Head of caudate nucleus (tissue), 42 donors: Measurements from ENCODE around the gene HELZ.
"Not testable (repeated sequence)": the region's sequence is repeated elsewhere in the genome, so short reads cannot be mapped to it uniquely, and the experiment has no call there.

Source experiments
- DNase-seq, 42 donors: peaks; one replicate each; pipeline versions ENCODE4 v3.0.0 to v3.0.0-alpha.2; 2020 to 2021; ENCODE audit warnings: mixed read lengths in 7 of 42
- intact Hi-C: fragments of 100-400 bp; cut with DNase I; formaldehyde crosslinking; loops from one replicate; pipeline ENCODE4 v1.15.0; 2022

Gene HELZ

DNA sequence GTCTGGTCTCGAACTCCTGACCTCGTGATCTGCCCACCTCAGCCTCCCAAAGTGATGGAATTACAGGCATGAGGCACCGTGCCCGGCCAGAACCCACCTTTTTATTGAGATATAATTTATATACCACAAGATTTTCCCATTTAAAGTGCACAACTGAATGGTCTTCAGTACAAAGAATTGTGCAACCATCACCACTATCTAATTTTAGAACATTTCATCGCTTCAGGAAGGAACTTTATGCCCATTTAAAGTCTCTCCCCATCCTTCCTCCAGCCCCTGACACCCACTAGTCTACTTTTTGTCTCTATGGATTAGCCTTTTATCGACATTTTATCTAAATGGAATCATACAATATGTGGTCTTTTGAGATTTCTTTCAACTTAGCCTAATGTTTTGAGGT is 25.4 kb upstream of the HELZ start:
- DNase-seq = no peak
- intact Hi-C loops = no loop called here

DNA sequence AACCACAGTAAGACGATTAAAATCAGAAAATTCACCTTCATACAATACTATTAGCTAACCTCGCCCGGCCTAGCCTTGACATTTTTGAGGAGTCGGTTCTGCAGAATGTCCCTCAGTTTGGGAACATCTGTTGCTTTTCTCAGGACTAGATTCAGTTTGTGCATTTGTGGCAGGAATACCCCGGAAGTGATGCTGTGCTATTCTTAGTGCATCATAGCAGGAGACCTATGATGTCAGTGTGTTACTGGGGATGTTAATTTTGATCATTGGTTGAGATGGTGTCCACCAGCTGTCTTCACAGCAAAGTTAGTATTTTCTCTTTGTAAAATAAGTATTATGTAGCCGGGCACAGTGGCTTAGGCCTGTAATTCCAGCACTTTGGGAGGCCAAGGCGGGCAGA is 21.5 kb upstream of the HELZ start:
- DNase-seq = peak in 1 of 42 donors; percentile 11
- intact Hi-C loops = no loop called here

DNA sequence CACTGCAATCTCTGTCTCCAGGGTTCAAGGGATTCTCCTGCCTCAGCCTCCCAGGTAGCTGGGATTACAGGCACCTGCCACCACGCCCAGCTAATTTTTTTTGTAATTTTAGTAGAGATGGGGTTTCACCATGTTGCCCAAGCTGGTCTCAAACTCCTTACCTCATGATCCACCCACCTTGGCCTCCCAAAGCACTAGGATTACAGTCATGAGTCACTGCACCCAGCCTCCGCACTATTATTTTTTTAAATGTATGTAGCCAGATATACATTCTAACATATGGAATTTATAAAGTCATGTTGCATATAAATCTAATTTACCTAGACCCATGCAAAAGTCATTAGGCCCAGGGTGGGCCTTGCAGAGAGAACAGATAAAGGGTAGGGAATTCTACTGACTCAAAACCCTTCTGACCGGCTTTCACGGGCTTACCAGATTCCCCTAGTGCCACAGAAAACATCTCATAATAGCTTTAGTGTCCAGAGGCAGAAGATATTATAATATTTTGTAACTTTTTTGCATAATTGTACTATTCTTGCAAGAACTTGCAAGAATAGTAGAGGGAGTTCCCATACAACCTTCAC is 20.5 kb upstream of the HELZ start:
- intact Hi-C loops = no loop called here
- DNase-seq = peak in 1 of 42 donors; percentile 18

DNA sequence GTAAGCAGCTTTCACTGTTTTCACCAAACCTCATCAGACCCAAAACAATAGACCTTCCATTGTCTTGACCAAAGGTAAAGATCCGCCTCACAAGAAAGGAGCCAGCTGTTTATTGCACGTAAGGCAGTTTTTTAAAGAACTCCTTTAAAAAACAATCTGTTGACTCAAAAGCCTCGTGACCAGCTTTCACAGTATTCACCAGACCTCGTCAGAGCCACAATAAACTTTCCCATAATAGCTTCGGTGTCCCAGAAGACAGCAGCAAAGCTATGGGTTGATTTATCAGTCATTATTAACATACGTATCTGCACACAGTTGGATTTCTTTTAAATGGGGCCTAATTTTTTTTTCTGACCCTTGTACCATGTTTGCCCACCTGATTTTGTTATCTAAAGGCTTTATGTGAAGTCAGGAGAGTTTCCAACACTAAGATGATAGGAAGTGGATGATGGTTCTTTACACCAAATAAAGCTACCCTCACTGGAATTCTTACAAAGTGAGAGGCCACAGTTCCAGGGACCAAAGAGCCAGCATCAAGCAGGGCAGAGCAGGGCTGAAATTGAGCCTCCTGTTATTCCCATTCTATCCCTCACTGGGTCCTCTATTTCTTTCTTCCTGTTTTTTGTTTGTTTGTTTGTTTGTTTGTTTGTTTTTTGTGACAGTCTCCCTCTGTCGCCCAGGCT is 17.6 kb upstream of the HELZ start:
- intact Hi-C loops = no loop called here
- peak in 1 of 42 donors; percentile 2 for DNase-seq

- intact Hi-C loops = no loop called here
- no peak for DNase-seq
These were observed 15.4 kb upstream of the HELZ start for GRCh38 chr17:67260170-67260987.

- intact Hi-C loops = no loop called here
- DNase-seq = peak in 1 of 42 donors; percentile 16
These were observed 13.9 kb upstream of the HELZ start for GRCh38 chr17:67258821-67259468.

DNA sequence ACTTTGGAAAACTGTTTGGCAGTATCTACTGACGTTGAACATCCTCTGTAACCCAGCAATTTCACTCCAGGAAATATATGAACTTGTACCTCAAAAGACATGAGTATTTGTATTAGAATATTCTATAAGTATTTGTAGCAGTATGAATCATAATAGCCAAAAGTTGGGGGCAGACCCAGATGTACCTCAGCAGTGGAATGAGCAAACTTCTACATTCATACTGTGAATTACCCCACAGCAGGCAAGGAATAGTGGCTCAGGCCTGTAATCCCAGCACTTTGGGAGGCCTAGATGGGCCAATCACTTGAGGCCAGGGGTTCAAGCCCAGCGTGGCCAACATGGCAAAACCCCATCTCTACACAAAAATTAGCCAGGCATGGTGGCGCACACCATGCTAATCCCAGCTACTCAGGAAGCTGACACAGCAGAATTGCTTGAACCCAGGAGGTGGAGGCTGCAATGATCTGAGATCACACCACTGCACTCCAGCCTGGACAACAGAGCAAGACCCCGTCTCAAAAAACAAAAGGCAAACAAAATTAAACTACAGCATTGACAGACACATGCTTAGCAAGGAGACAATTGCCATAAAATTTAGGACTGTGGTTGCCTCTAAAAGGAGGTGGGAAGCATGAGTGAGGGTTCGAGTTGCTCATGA is 11.2 kb upstream of the HELZ start:
- no peak for DNase-seq
- intact Hi-C loops = no loop called here

DNA sequence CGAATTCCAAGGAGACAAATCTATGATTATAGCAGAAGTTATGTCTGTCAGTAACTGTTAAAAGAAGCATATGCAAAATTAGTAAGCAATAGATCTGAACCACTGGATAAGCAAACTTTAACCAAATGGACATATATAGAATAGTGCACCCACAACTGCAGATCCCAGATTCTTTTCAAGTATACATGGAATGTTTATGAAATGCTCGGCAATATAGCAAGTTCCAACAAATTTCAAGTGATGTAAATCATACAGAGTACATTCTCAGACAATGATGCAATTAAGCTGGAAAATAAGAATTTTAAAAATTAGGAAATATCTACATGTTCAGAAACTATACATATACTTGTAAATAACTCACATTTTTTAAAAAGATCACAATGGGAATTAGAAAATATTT is 8.4 kb upstream of the HELZ start:
- no peak for DNase-seq

GRCh38 chr17:67251586-67251985 is 6.6 kb upstream of the HELZ start:
- DNase-seq, intact Hi-C loops: not testable (repeated sequence)

More for the DNA sequence above, 8.4 kb upstream of the HELZ start:
- intact Hi-C loops = no loop called here

DNA sequence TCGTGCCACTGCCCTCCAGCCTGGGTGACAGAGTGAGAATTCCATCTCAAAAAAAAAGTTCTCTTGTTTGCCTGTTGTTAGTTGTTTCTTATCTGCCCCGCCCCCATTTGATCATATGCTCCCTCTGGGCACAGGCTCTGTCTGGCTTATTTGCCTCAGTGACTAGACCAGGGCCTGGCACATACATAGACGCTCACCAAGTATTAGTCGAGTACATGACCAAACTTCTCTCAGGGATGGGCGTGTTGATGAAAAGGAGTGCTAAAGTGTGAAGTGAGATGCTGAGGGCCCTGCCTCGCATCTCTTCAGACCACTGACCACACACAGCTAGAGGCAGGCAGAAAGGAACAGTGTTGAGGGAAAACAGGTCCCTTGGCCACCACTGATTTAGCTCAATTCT is 3.3 kb upstream of the HELZ start:
- no peak for DNase-seq
- intact Hi-C loops = no loop called here

- no peak for DNase-seq
- intact Hi-C loops = no loop called here
These were observed 2.5 kb upstream of the HELZ start for GRCh38 chr17:67247416-67247900.

DNA sequence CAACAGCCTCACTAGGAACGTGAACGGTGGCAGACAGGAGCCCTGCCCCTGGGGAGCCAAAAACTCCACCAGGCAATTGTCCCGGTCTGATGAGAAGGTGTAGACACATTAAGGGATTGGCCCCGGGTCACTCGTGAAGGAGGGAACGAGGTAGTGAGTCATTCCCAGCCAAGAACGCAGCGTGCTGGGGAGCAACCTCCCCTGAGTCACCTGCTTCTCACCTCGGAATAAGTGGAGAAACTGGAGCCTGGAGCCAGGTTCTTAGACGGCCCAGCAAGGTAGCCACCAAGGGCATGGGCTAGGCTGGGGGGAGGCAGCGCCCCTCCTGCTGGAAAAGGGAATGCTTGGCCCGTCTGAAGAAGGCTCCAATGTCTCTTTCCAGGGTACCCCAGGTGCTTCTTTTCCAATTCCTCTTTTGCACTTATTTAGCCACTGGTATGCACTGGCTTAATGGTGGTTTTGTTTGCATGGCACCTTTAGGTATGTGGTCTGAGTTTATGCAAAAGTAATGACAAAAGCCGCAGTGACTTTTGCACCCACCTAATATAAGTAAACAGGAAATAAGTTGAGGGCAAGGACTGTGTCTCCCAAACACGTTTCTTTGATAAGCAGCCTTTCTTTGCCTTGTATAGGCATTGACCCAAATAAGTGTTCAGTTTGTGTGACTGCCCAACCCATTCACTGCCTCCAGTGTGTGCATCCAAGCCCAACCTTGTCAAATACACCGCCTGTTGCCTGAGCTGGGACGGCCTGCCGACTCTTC is 1.8 kb upstream of the HELZ start:
- DNase-seq = peak in 40 of 42 donors; percentile 15 to 76 (median 45)
- intact Hi-C loops = no loop called here

DNA sequence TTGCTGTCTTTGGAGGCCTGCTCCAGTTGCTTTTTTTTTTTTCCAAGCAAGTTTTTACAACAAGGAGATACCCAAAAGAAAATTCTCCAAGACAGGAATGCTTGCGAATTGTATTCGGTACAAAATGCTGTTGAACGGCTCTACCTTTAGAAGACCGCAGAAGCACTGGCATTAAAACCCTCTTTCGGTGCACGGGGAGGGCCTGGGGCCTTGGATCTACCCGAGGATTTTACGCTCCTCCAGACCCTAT is 1.3 kb upstream of the HELZ start:
- intact Hi-C loops = no loop called here
- no peak for DNase-seq

GRCh38 chr17:67245694-67246402 is 852 bp upstream of the HELZ start:
- intact Hi-C loops = no loop called here
- peak in 22 of 42 donors; percentile 9 to 53 (median 20) for DNase-seq

DNA sequence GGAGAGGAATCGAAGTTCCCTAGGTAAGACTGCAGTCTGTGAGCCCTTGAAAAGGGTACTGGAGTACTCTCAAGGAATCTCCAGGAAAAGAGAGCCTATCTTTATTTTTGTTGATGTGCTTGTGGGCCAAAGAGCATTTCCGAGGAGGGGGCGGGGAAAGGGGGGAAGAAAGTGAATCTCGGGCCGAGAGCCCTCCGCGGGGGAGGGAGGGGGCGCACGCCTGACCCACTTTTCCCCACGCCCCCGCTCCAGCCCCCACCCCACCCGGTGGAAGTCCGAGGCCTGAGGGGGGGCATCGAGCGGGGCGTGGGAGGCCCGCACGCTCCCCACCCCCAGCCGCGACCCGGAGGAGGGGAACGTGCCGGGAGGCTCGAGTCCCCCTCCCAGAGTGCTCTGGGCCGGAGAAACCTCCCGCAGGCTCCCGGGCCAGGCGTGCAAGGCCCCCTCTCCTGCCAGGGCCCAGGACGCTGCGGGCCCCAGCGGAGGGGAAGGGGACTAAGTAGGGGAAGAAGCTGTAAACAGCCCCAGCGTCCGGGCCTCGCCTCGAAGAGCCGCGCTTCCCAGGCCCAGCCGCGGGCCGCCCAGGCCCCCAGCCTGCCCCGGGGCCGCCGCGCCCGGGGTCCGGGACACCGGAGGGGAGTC is 444 bp downstream of the HELZ start:
- peak in 17 of 42 donors; percentile 6 to 49 (median 25) for DNase-seq
- intact Hi-C loops = no loop called here

GRCh38 chr17:67243284-67243683 is 1.7 kb downstream of the HELZ start:
- intact Hi-C loops = no loop called here
- no peak for DNase-seq

- DNase-seq = no peak
- intact Hi-C loops = no loop called here
These were observed 3.2 kb downstream of the HELZ start for GRCh38 chr17:67241719-67242341.
